Measurements from ENCODE around the gene JAZF1.

DNA sequence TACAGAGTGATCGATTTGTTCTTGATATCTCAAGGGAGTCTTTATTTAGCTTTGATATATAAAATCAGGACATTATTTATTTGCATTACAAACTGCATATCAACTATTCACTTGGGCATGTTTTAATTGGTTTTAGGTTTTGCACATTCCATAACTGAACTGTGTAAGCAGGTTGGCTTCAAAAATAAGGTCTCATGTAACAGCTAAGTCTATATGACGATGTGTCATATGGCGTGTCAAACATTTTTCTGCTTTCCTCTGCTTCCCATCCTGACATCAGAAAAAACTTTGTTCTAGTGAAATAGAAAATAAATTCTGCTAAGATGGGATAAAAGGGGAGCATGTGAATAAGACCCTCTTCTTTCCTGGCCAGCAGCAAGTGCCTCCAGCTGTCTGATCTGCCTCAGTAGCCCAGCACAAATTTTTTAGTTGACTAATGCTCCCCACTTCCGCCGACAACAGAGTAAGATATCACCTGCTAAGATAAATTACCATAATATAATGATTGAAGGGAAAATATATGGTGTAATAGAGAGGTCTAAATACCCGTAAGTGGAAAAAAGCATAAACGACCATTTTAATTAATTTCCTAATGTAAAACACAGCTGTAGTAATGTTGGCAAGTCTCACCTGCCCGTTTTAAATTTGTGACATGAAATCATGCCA is 260.2 kb downstream of the JAZF1 start:
- TF ChIP-seq POLR2A (conservative IDR thresholded peaks at IDR 0.05) (no peak), RFX7 (CRISPR knock-in tag; IDR thresholded peaks at IDR 0.05) (no peak), ZFP36 (IDR thresholded peaks at IDR 0.05; ENCODE audit: low read depth, low read length, partially characterized antibody) (no peak), JUNB (CRISPR knock-in tag; conservative IDR thresholded peaks at IDR 0.05) (no peak), MAX (CRISPR knock-in tag; IDR thresholded peaks at IDR 0.05) (no peak), EZH2 (IDR thresholded peaks at IDR 0.05; ENCODE audit: borderline replicate concordance, low read depth, low read length) (no peak), XRCC3 (IDR thresholded peaks at IDR 0.05) (no peak), BRF1 (IDR thresholded peaks at IDR 0.05; ENCODE audit: borderline replicate concordance, extremely low read depth, insufficient read length) (no peak), FOS (IDR thresholded peaks at IDR 0.05; ENCODE audit: extremely low read depth, insufficient read length) (no peak)
- TF ChIP-seq, protein P1, sequence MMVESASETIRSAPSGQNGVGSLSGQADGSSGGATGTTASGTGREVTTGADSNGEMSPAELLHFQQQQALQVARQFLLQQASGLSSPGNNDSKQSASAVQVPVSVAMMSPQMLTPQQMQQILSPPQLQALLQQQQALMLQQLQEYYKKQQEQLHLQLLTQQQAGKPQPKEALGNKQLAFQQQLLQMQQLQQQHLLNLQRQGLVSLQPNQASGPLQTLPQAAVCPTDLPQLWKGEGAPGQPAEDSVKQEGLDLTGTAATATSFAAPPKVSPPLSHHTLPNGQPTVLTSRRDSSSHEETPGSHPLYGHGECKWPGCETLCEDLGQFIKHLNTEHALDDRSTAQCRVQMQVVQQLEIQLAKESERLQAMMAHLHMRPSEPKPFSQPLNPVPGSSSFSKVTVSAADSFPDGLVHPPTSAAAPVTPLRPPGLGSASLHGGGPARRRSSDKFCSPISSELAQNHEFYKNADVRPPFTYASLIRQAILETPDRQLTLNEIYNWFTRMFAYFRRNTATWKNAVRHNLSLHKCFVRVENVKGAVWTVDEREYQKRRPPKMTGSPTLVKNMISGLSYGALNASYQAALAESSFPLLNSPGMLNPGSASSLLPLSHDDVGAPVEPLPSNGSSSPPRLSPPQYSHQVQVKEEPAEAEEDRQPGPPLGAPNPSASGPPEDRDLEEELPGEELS (CRISPR knock-in tag; IDR thresholded peaks at IDR 0.05; ENCODE audit: borderline replicate concordance) = no peak
- TF ChIP-seq, protein P2, sequence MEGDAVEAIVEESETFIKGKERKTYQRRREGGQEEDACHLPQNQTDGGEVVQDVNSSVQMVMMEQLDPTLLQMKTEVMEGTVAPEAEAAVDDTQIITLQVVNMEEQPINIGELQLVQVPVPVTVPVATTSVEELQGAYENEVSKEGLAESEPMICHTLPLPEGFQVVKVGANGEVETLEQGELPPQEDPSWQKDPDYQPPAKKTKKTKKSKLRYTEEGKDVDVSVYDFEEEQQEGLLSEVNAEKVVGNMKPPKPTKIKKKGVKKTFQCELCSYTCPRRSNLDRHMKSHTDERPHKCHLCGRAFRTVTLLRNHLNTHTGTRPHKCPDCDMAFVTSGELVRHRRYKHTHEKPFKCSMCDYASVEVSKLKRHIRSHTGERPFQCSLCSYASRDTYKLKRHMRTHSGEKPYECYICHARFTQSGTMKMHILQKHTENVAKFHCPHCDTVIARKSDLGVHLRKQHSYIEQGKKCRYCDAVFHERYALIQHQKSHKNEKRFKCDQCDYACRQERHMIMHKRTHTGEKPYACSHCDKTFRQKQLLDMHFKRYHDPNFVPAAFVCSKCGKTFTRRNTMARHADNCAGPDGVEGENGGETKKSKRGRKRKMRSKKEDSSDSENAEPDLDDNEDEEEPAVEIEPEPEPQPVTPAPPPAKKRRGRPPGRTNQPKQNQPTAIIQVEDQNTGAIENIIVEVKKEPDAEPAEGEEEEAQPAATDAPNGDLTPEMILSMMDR (IDR thresholded peaks at IDR 0.05 in 2 of 3, conservative IDR thresholded peaks at IDR 0.05 in 1 of 3; ENCODE audit: insufficient read depth in 2 of 3, low read depth in 1 of 3, low read length in 3 of 3) = no peak

All from K562 (cell line).